ENCODE data around the gene TMEM143.

DNA sequence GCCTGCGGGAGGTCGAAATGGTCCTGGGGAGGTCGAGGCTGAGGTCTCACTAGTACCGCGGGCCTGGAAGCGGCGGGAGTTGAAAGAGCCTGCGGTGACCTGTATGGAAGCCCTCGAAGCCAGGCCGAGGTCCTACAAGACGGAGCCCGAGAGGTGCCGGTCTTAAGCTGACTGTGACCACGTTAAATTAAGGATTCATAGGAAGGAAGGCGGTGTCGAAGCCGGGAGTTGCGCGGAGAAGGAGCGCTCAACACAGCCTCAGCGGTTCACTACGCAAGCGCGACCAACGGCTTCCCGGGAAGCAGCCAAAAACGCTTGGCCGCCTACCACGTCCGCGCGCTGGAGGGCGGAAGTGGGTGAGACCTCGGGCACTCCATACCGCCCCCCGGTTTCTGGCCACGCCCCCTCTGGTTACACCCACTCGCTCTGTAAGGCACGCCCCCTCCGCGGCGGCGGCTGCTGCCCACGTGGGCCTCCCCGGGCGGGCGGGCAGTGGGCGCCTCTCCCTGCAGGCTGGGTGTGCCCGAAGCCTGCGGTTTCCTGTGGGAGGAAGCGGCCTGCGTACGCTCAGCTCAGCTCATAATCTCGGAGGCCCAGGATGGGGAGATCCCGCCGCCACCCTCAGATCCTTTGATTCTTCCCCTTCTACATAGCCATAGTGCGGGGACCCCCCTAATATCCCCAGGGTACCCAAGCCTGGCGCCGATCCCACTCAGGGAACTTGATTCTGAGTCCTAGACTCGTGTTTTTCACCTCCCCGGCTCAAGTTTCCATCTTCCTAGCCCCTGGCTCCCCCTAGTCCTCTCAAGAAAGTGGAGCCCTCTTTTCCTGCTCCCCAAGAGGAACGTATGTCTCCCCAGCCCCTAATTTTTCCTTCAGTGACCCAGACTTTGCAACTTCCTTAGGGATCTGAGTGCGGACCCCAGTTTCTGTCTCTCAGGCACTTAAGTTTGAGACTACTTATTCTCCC lies 41.8 kb downstream of the TMEM143 start:
- peak; percentile 92 for TF ChIP-seq POLR2AphosphoS5 (IDR thresholded peaks at IDR 0.05; ENCODE audit: insufficient read depth, low read depth, low read length)
- TF ChIP-seq, protein P1, sequence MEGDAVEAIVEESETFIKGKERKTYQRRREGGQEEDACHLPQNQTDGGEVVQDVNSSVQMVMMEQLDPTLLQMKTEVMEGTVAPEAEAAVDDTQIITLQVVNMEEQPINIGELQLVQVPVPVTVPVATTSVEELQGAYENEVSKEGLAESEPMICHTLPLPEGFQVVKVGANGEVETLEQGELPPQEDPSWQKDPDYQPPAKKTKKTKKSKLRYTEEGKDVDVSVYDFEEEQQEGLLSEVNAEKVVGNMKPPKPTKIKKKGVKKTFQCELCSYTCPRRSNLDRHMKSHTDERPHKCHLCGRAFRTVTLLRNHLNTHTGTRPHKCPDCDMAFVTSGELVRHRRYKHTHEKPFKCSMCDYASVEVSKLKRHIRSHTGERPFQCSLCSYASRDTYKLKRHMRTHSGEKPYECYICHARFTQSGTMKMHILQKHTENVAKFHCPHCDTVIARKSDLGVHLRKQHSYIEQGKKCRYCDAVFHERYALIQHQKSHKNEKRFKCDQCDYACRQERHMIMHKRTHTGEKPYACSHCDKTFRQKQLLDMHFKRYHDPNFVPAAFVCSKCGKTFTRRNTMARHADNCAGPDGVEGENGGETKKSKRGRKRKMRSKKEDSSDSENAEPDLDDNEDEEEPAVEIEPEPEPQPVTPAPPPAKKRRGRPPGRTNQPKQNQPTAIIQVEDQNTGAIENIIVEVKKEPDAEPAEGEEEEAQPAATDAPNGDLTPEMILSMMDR (IDR thresholded peaks at IDR 0.05; ENCODE audit: extremely low read depth in 1 of 2, insufficient read depth in 1 of 2, low read depth in 1 of 2, low read length in 2 of 2), result no peak
- peak; percentile 82 for TF ChIP-seq POLR2A (IDR thresholded peaks at IDR 0.05; ENCODE audit: low read depth, low read length)
- TF ChIP-seq MYC (IDR thresholded peaks at IDR 0.05; ENCODE audit: low read depth, low read length), result no peak
- TF ChIP-seq EZH2 (IDR thresholded peaks at IDR 0.05; ENCODE audit: borderline replicate concordance, low read depth, low read length, severe bottlenecking), result no peak
